Measurements from ENCODE around the gene ATRNL1. TPM values are rescaled to one million over a fixed set of nuclear protein-coding genes. Genes with fewer than 3 reads are reported as not detected.

ATRNL1 gene
- total RNA-seq, 4 donors from 2014 or later = 137 to 431 (median 202) TPM

DNA sequence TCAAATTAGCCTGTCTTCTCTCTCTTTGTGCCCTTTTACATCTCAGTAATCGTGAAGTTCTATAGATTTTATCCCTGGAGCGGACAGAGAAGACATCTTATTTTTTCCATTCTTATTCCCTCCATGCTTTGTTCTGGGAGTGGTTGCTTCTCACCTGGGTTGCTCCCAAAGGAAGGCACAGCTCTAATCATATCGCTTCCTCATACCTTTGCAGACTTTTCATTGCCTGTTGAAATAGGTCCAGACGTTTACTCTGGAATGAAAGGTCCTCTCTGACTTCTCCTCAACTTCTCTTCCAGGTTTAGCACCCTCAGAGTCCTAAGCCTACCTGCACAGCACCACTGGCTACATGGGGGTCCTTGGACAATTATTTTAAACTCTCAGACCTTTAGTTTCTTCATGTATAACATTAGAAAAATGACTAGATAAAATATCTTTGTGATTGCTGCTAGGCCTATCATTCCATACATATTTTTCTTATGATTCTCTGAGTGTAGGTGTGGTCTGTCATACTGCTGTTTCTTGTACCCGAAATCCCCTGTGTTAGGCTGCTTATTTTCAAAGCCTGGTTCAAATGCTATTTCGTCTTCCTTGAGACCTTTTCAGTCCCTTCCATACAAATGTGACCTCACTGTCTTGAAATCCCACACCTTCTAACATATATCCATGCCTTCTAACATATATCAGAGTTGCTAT is 761.7 kb downstream of the ATRNL1 start:
- Histone ChIP-seq H3K4me1 (no peaks in the 10 kb centered on the region), H3K4me3 (no peak overlapping the region), H3K9me3 (no peaks in the 10 kb centered on the region), H3K27ac (no peak overlapping the region), H3K27me3 (no peaks in the 10 kb centered on the region), H3K36me3 (no peaks in the 10 kb centered on the region)
- TF ChIP-seq, protein P1, sequence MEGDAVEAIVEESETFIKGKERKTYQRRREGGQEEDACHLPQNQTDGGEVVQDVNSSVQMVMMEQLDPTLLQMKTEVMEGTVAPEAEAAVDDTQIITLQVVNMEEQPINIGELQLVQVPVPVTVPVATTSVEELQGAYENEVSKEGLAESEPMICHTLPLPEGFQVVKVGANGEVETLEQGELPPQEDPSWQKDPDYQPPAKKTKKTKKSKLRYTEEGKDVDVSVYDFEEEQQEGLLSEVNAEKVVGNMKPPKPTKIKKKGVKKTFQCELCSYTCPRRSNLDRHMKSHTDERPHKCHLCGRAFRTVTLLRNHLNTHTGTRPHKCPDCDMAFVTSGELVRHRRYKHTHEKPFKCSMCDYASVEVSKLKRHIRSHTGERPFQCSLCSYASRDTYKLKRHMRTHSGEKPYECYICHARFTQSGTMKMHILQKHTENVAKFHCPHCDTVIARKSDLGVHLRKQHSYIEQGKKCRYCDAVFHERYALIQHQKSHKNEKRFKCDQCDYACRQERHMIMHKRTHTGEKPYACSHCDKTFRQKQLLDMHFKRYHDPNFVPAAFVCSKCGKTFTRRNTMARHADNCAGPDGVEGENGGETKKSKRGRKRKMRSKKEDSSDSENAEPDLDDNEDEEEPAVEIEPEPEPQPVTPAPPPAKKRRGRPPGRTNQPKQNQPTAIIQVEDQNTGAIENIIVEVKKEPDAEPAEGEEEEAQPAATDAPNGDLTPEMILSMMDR (IDR thresholded peaks at IDR 0.05) = no peak
- no peak for TF ChIP-seq POLR2A (IDR thresholded peaks at IDR 0.05)
- DNase-seq = no peak
- intact Hi-C loops (cut with DNase I; ENCODE audit: low total_unique reads) = no loop called here

DNA sequence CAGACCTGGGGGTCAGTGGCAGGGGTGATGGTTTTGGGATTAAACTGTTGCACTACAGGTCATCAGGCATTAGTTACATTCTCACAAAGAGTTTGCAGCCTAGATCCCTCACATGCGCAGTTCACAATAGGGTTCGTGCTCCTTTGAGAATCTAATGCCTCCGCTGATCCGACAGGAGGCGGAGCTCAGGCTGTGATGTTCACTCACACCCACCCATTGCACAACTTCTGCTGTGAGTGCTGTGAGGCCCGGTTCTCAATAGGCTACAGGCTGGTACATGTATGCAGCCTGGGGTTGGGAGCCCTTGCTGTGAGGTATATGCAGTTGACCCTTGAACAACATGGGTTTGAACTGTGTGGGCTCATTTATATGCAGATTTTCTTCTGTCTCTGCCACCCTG is 763.4 kb downstream of the ATRNL1 start:
- intact Hi-C loops (cut with DNase I; ENCODE audit: low total_unique reads) = no loop called here
- no peak overlapping the region for H3K27ac ChIP-seq
- H3K4me1 ChIP-seq = no peaks in the 10 kb centered on the region
- no peak for TF ChIP-seq POLR2A (IDR thresholded peaks at IDR 0.05)
- TF ChIP-seq, protein P1 (IDR thresholded peaks at IDR 0.05) = no peak
- no peak overlapping the region for H3K4me3 ChIP-seq
- no peaks in the 10 kb centered on the region for H3K9me3 ChIP-seq
- no peaks in the 10 kb centered on the region for H3K27me3 ChIP-seq
- DNase-seq = no peak
- no peaks in the 10 kb centered on the region for H3K36me3 ChIP-seq

DNA sequence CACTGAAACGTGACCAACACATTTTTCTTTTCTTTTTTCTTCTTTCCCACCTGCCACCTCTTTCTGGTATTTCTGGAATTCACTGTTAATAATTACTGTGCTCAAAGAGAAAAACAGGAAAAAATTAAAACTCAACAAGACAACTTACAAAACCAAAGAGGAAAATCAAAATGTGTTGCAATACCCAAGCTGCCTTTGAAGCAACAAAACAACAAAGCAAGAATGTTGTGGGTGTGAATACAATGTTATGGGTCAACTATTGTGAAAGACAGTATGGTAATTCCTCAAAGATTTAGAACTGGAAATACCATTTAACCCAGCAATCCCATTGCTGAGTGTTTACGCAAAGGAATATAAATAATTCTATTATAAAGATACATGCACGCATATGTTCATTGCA is 764.7 kb downstream of the ATRNL1 start:
- TF ChIP-seq, protein P1 (IDR thresholded peaks at IDR 0.05) = no peak
- no peak for TF ChIP-seq POLR2A (IDR thresholded peaks at IDR 0.05)
- Histone ChIP-seq H3K4me3 (no peak overlapping the region), H3K27me3 (no peaks in the 10 kb centered on the region), H3K4me1 (no peaks in the 10 kb centered on the region), H3K36me3 (no peaks in the 10 kb centered on the region), H3K27ac (no peak overlapping the region), H3K9me3 (no peaks in the 10 kb centered on the region)
- no peak for DNase-seq
- intact Hi-C loops (cut with DNase I; ENCODE audit: low total_unique reads) = no loop called here

DNA sequence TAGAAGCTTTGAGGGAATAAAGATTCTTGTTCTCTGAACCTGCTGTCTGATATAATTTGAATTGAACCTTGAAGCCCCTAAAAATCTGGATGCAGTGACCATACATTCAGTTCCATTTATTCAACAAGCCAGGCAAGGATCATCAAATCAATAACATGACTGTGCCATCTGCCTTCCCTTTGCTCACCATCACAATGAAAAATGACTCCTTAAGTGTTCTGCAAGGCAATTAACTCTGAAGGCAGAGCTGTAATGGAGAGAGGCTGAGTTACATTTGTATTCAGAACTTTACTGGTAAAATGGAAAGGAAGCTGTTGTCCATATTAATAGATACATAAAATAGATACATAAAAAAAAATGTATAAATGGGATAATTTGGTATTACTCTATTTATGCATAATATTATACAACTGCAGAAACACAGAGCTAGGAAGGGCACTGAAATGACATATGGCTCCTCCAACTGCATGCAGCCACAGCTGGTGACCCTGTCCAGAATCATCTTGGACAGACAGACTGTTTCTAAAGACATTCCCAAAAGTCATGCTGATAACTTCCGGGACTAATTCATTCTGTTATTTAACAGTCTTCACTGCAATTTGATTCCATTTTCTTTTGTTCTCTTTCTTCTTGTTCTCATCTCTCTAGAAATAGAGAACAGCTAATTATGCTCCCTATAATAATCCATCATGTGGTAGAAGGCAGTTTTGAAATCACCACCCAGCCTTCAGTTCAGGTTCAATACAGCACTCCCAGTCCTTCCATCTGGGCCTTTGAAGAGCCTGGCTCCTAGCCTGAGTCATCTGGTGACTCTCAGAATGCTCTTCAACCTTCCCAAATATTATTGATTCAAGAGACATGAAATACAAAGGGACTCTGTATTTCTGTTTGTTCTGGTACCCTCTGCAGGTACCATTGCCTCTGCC is 767.3 kb downstream of the ATRNL1 start:
- no peak for TF ChIP-seq POLR2A (IDR thresholded peaks at IDR 0.05)
- TF ChIP-seq, protein P1 (IDR thresholded peaks at IDR 0.05) = no peak
- no peak for DNase-seq
- intact Hi-C loops (cut with DNase I; ENCODE audit: low total_unique reads) = no loop called here
- Histone ChIP-seq H3K36me3 (no peaks in the 10 kb centered on the region), H3K4me3 (no peak overlapping the region), H3K4me1 (no peaks in the 10 kb centered on the region), H3K27me3 (no peaks in the 10 kb centered on the region), H3K27ac (no peak overlapping the region), H3K9me3 (no peaks in the 10 kb centered on the region)

DNA sequence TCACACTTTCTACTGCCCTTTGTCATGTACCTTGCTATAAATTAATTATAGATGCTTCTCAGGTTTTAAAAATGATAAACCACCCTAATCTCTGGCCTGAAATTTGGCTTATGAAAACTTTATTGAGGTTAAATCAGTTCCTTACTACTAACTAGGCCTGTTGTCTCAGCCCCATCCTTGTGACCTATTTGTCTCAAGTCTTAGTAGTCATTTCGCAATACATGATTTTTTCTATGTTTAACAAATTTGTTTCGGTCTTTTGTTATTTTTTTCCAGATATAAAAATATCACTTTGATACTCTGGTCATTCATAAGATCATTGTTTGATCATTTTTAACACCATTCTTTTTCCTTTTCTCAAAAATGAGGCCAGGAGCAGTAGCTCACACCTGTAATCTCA is 768.3 kb downstream of the ATRNL1 start:
- TF ChIP-seq, protein P1 (IDR thresholded peaks at IDR 0.05) = no peak
- no peak for TF ChIP-seq POLR2A (IDR thresholded peaks at IDR 0.05)
- Histone ChIP-seq H3K4me3 (no peak overlapping the region), H3K36me3 (no peaks in the 10 kb centered on the region), H3K4me1 (no peaks in the 10 kb centered on the region), H3K27ac (no peak overlapping the region), H3K9me3 (no peaks in the 10 kb centered on the region), H3K27me3 (no peaks in the 10 kb centered on the region)
- DNase-seq = no peak
- intact Hi-C loops (cut with DNase I; ENCODE audit: low total_unique reads) = no loop called here
